HG03097 (cell line): ENCODE results near the gene LPAR5.

Experiments
- ATAC-seq: cut with Tn5 transposase; IDR thresholded peaks from one replicate; pipeline ENCODE4 v1.9.1; 2021; ENCODE audit not compliant: unreplicated experiment, low FRiP score

The LPAR5 gene

GRCh38 chr12:6639151-6639801 lies 3.5 kb upstream of the LPAR5 start:
- ATAC-seq, result no peak

GRCh38 chr12:6638305-6638704 lies 2.5 kb upstream of the LPAR5 start:
- ATAC-seq, result no peak

- no peak for ATAC-seq
Measured at GRCh38 chr12:6635375-6635855, 344 bp downstream of the LPAR5 start.

- ATAC-seq, result peak; percentile 56
Measured at GRCh38 chr12:6632026-6632983, 3.5 kb downstream of the LPAR5 start.

- ATAC-seq, result no peak
Measured at GRCh38 chr12:6631549-6631961, 4.2 kb downstream of the LPAR5 start.

GRCh38 chr12:6630736-6631135 lies 5.0 kb downstream of the LPAR5 start:
- no peak for ATAC-seq

- ATAC-seq, result no peak
Measured at GRCh38 chr12:6627616-6628015, 8.1 kb downstream of the LPAR5 start.

GRCh38 chr12:6626654-6627283 lies 9.0 kb downstream of the LPAR5 start:
- ATAC-seq, result no peak

GRCh38 chr12:6620885-6621274 lies 14.9 kb downstream of the LPAR5 start:
- no peak for ATAC-seq

GRCh38 chr12:6620137-6620884 lies 15.4 kb downstream of the LPAR5 start:
- no peak for ATAC-seq

GRCh38 chr12:6618483-6619225 lies 17.1 kb downstream of the LPAR5 start:
- ATAC-seq, result no peak

- ATAC-seq, result no peak
Measured at GRCh38 chr12:6615802-6616201, 20.0 kb downstream of the LPAR5 start.

GRCh38 chr12:6614513-6615172 lies 21.1 kb downstream of the LPAR5 start:
- ATAC-seq, result no peak

- ATAC-seq, result no peak
Measured at GRCh38 chr12:6613776-6614512, 21.8 kb downstream of the LPAR5 start.

GRCh38 chr12:6613015-6613775 lies 22.6 kb downstream of the LPAR5 start:
- no peak for ATAC-seq

- ATAC-seq, result no peak
Measured at GRCh38 chr12:6612652-6613014, 23.1 kb downstream of the LPAR5 start.

- ATAC-seq, result no peak
Measured at GRCh38 chr12:6612247-6612646, 23.5 kb downstream of the LPAR5 start.
